ENCODE results near the gene PDE9A.
A peak's percentile ranks its signal among the peaks of the same experiment; 100 is the strongest.
"Not testable (repeated sequence)": the region's sequence is repeated elsewhere in the genome, so short reads cannot be mapped to it uniquely, and the experiment has no call there.

Gene PDE9A

GRCh38 chr21:42799516-42799915 is 146.1 kb downstream of the PDE9A start:
- DNase-seq (ENCODE audit: low read depth) = no peak

GRCh38 chr21:42799948-42800347 is 146.5 kb downstream of the PDE9A start:
- no peak for DNase-seq (ENCODE audit: low read depth)

- not testable (repeated sequence) for DNase-seq (ENCODE audit: low read depth)
These were observed 148.2 kb downstream of the PDE9A start for GRCh38 chr21:42801616-42802015.

- no peak for DNase-seq (ENCODE audit: low read depth)
These were observed 153.2 kb downstream of the PDE9A start for GRCh38 chr21:42806509-42807140.

DNA sequence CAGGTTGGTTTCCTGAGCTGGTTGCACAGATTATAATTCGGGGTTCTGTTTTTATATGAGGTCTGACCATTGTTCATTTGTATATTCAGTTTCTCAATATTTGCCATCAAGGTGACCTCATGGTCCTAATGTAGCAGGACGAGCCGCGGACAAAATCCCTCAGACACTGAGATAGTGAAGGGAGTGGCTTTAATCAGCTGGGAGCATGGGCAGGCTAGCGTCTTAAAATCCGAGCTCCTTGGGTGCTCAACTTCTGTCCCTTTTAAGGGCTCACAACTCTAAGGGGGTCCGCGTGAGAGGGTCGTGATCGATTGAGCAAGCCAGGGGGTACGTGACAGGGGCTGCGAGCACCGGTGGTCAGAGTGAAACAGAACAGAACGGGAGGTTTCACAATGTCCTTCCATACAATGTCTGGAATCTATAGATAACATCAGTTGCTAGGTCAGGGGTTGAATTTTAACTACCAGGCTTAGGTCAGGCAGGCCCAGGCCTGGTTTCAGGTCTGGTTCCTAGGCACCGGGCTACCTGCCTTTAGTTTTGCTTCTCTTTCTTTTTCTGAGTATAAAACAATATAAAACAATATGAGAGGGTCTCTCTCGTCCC is 154.0 kb downstream of the PDE9A start:
- DNase-seq (ENCODE audit: low read depth) = not testable (repeated sequence)

DNA sequence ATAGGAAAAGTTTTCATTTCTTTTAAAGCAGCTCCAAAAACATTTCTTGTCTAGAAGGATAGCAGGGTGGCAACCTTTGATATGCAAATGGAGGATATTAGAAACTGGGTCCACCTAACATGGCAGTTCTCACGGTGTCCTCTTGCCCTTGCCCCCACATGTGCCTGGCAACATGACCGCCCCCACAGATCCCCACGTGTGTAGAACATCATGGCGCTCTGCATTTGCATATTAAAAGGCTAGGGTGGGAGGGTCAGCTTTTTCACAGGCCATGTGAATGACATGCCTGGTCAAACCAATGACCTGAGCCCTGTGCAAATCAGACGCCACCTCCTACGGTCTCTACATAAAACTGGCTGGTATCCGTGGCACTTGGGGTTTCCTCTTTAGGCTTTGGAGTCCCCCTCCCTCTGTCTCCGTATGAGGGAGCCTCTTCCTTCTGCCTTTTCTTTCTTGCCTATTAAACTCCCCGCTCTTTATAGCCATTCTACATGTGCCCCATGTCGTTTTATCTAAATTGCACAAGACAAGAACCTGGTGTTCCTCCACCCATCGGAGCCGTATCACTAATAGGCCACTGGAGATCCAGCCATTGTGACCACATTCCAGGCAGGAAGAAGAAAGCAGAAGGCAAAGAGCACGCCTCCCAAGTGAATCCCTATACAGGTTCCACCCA is 154.7 kb downstream of the PDE9A start:
- DNase-seq (ENCODE audit: low read depth) = no peak

GRCh38 chr21:42809171-42809570 is 155.8 kb downstream of the PDE9A start:
- DNase-seq (ENCODE audit: low read depth) = no peak

DNA sequence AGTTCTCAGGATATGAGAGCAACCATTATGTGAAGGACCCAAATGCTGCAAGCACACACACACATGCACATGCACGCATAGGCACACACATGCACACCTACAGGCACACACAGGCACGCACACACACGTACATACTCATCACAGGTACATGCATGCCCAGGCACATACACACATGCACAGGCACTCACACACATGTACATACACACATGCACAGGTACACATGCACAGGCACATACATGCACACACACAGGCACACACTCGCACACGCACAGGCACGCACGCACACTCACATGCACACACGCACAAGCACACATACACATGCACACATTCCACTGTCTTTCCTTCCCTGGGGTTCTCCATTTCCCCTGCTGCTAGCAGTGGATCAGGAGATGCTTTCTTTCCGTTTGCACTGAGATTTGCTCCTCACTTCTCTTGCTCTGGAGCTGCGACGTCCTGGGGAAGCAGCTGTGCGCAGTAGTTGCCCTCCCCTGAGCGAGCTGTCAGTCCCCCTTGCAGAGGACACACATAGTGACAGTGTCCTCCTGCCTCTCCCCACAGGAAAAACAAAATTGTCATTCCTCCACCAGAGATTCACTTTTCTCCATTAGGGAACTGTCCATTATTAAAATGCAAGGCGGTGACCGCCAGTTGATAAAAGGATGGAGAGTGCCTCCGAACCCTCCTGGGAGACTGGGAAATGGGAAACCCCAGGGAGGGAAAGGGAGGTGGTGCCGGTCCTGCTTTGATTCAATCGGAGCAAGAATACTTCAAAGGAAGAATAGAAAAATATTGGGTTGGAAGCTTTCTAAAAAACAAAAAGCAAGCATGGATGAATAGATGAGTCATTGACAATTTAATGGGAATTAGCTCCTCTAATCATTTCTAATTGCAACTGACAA is 156.4 kb downstream of the PDE9A start:
- no peak for DNase-seq (ENCODE audit: low read depth)

- no peak for DNase-seq (ENCODE audit: low read depth)
These were observed 158.5 kb downstream of the PDE9A start for GRCh38 chr21:42811960-42812359.

GRCh38 chr21:42812528-42813241 is 159.3 kb downstream of the PDE9A start:
- DNase-seq (ENCODE audit: low read depth) = not testable (repeated sequence)

DNA sequence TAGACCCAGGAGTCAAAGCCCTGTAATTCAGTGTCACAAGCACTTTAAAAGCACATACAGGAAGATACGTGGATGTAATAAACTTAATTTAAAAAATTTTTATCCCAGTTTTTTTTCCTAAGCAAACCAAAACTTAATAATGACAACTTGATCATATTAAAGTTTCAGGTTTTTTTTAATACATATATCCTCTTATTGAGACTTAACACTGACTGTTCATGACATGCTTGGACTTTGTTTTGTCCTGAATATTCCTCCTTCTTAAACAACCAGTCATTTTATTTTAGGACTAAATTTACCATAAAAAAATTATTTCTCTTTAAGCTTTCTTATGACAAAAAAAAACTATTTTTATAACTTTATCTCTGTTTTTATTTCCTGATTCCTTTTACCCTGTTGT is 161.8 kb downstream of the PDE9A start:
- no peak for DNase-seq (ENCODE audit: low read depth)

DNA sequence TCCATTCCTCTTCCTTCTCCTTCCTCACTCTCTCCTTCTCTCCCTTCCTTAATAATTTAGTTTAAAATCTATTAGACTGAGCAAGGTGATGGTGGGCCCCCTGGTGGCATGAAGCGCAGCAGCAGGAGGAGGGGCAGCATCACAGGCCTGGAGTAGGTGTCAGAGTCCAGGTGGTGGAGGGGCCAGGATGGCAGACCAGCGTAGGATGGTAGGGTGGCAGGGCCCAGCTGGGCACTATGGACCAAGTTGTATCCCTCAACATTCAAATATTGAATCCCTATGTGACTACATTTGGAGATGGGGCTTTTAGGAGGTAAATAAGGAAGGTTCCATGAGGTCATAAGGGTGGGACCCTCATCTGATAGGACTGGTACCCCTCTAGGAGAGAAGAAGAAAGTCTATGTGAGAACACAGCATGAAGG is 164.9 kb downstream of the PDE9A start:
- peak; percentile 48 for DNase-seq (ENCODE audit: low read depth)

GRCh38 chr21:42819861-42820615 is 166.6 kb downstream of the PDE9A start:
- no peak for DNase-seq (ENCODE audit: low read depth)

- DNase-seq (ENCODE audit: low read depth) = no peak
These were observed 167.4 kb downstream of the PDE9A start for GRCh38 chr21:42820616-42821465.
